RWPE2 (cell line): ENCODE measurements around the gene TMEM108.

Experiments used
- ATAC-seq: fragments of 200-7000 bp; cut with Tn5 transposase; 3 replicates; pipeline ENCODE4 v1.9.1; 2021; ENCODE audit warnings: low read depth
- DNase-seq: peaks from one replicate; pipeline ENCODE4 v3.0.0-alpha.2; 2020; ENCODE audit warnings: low spot score
- H3K27ac ChIP-seq: fragments of 450-650 bp; 2 replicates; pipeline ENCODE4 v1.5.1; 2017; ENCODE audit warnings: mild to moderate bottlenecking; ENCODE audit not compliant: poor library complexity, severe bottlenecking
- H3K27me3 ChIP-seq: fragments of 250-450 bp; sonication (Bioruptor Pico); 2 replicates; pipeline ENCODE4 v1.5.1; 2021; ENCODE audit warnings: mild to moderate bottlenecking, moderate library complexity; ENCODE audit not compliant: insufficient read depth, poor library complexity, severe bottlenecking
- H3K36me3 ChIP-seq: fragments of 250-450 bp; sonication (Bioruptor Pico); 2 replicates; pipeline ENCODE4 v1.5.1; 2020; ENCODE audit warnings: low read depth, mild to moderate bottlenecking, moderate library complexity
- H3K4me1 ChIP-seq: fragments of 250-450 bp; sonication (Bioruptor Pico); 2 replicates; pipeline ENCODE4 v1.5.1; 2021; ENCODE audit warnings: mild to moderate bottlenecking, moderate library complexity; ENCODE audit not compliant: insufficient read depth, poor library complexity, severe bottlenecking
- H3K4me3 ChIP-seq: fragments of 250-450 bp; sonication (Bioruptor Pico); 2 replicates; pipeline ENCODE4 v1.5.1; 2021; ENCODE audit warnings: mild to moderate bottlenecking, moderate library complexity; ENCODE audit not compliant: severe bottlenecking
- H3K9me3 ChIP-seq: fragments of 250-450 bp; sonication (Bioruptor Pico); 2 replicates; pipeline ENCODE4 v1.5.1; 2021; ENCODE audit warnings: mild to moderate bottlenecking, moderate library complexity; ENCODE audit not compliant: severe bottlenecking
- CTCF ChIP-seq: fragments of 450-650 bp; IDR thresholded peaks from one replicate; pipeline ENCODE4 v1.5.1; 2017; ENCODE audit warnings: mild to moderate bottlenecking, moderate library complexity; ENCODE audit not compliant: poor library complexity, severe bottlenecking

TMEM108 gene

GRCh38 chr3:133238015-133238414 lies 199.8 kb downstream of the TMEM108 start:
- Histone ChIP-seq H3K27me3 (no peaks in the 10 kb centered on the region), H3K9me3 (no peaks in the 10 kb centered on the region), H3K4me3 (no peak overlapping the region), H3K36me3 (no peaks in the 10 kb centered on the region), H3K27ac (no peak overlapping the region), H3K4me1 (no peaks in the 10 kb centered on the region)
- ATAC-seq (no peak), DNase-seq (no peak)
- no peak for TF ChIP-seq CTCF

- Histone ChIP-seq H3K27me3 (peaks cover 8% of the 10 kb centered on the region), H3K4me1 (no peaks in the 10 kb centered on the region), H3K36me3 (no peaks in the 10 kb centered on the region), H3K9me3 (no peaks in the 10 kb centered on the region), H3K4me3 (no peak overlapping the region), H3K27ac (no peak overlapping the region)
- ATAC-seq (no peak), DNase-seq (no peak)
- no peak for TF ChIP-seq CTCF
These were observed 207.9 kb downstream of the TMEM108 start for GRCh38 chr3:133246119-133246518.

- no peak for ATAC-seq
These were observed 208.6 kb downstream of the TMEM108 start for GRCh38 chr3:133246773-133247172.

GRCh38 chr3:133248389-133248788 lies 210.2 kb downstream of the TMEM108 start:
- Histone ChIP-seq H3K27ac (no peak overlapping the region), H3K4me3 (no peak overlapping the region), H3K9me3 (no peaks in the 10 kb centered on the region), H3K4me1 (no peaks in the 10 kb centered on the region), H3K36me3 (no peaks in the 10 kb centered on the region), H3K27me3 (peaks cover 8% of the 10 kb centered on the region)
- no peak for TF ChIP-seq CTCF
- ATAC-seq = no peak
- DNase-seq = no peak

More at GRCh38 chr3:133246773-133247172, 208.6 kb downstream of the TMEM108 start:
- DNase-seq = no peak
- peaks cover 8% of the 10 kb centered on the region for H3K27me3 ChIP-seq
- H3K36me3 ChIP-seq = no peaks in the 10 kb centered on the region
- H3K9me3 ChIP-seq = no peaks in the 10 kb centered on the region
- no peaks in the 10 kb centered on the region for H3K4me1 ChIP-seq
- H3K27ac ChIP-seq = no peak overlapping the region
- no peak for TF ChIP-seq CTCF
- no peak overlapping the region for H3K4me3 ChIP-seq

- H3K4me1 ChIP-seq = no peaks in the 10 kb centered on the region
- H3K36me3 ChIP-seq = no peaks in the 10 kb centered on the region
- no peak overlapping the region for H3K27ac ChIP-seq
- no peaks in the 10 kb centered on the region for H3K9me3 ChIP-seq
- no peak for TF ChIP-seq CTCF
- no peak overlapping the region for H3K4me3 ChIP-seq
- H3K27me3 ChIP-seq = peaks cover 7% of the 10 kb centered on the region
- ATAC-seq = no peak
- DNase-seq = no peak
These were observed 211.3 kb downstream of the TMEM108 start for GRCh38 chr3:133249490-133249889.
